ENCODE measurements around the gene NT5C.
A peak's percentile ranks its signal among the peaks of the same experiment; 100 is the strongest.

NT5C gene

DNA sequence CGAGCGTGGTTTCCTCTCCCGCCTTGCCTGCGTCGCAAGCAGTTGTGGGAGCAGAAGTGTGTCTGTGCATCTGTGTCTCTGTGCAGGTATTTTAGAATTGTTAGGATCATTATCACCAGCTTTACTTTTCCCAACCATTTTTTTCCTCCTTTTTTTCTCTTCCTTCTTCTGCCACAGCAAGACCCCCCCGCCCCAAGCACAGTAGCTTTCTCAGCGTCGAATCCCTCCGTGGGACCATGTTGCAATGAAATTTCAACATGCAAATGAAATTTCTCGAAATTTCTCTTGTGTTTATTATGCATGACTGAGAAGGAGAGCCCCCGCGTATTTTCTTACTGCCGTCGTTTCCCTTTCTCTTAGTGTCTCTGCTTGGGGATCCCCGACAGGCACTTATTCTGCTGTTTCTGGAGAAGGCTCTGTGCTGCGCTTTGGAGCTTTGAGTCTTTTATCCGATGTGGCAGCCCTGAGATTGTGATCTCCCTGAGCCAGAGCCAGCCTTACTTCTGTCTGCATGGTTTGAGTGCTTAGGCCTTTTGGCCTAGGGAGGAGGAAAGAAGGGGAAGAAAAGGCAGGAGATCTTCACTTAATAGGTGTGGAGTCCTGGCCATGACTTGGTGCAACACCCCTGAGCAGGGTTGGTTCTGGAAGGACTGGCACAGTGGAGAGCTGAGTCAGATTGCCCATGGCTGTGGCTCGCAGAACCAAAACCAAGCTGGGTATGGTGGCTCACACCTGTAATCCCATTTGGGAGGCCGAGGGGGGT, 16.8 kb downstream of the NT5C start:
- DNase-seq = no peak

DNA sequence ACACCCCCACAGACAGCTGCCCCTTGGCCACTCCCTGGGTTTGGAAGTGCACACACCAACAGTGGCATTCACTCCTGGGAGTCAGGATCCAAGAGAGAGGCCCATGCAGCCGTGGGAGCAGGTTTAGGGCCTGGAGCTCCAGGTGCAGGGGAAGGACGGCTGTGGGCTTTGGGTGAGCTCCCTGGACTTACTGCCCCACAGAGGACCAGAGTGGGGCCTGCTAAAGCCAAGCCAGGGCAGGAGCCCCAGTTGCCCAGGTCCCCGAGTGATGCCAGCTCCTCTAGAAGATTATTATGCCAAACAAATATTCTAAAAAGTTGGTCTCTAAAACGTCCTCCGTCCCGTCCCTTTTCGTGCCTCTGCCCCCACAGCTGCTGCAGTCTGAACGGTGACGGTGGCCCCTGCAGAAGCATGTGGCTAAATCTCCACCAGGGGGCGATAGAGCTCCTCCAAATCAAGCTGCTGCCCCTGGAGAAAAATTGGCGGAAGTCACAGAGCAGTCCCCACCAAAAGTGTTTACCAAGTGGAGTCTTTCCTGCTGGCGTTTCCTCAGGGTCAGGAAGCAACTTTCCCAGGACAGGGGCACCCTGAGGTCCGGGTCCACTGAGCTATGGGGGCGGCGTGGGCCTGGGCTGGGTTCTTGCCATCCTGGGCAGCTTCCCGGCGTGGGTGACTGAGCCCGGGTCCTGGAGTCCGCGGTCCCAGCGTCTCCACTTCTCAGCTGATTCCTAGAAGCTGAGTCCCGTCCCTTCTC, 17.6 kb downstream of the NT5C start:
- peak; percentile 89 for DNase-seq

DNA sequence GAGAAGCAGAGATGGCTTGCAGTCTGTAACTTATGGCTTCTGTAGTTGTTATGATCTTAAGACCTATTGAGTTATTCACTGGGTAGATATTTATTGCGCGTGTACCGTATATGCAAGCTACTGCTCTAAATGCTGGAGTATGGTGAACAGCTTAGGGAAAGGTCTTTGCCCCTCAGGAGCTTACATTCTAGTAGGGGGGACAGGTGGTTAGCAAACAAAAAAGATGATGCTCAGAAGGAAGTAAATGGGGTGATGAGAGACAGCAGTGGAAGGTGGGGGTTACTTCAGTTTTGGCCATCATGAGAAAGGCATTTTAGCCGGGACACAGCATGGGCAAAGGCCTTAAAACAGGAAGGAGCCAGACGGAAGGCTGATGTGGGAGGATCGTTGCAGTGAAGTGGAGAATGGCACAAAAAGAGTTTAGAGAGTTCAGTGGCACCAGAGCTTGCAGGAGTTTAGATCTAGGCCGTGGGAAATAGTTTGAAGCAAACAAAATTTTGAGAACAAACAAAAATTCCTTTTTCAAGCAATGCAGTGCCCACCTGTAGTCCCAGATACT, 19.7 kb downstream of the NT5C start:
- DNase-seq = no peak

DNA sequence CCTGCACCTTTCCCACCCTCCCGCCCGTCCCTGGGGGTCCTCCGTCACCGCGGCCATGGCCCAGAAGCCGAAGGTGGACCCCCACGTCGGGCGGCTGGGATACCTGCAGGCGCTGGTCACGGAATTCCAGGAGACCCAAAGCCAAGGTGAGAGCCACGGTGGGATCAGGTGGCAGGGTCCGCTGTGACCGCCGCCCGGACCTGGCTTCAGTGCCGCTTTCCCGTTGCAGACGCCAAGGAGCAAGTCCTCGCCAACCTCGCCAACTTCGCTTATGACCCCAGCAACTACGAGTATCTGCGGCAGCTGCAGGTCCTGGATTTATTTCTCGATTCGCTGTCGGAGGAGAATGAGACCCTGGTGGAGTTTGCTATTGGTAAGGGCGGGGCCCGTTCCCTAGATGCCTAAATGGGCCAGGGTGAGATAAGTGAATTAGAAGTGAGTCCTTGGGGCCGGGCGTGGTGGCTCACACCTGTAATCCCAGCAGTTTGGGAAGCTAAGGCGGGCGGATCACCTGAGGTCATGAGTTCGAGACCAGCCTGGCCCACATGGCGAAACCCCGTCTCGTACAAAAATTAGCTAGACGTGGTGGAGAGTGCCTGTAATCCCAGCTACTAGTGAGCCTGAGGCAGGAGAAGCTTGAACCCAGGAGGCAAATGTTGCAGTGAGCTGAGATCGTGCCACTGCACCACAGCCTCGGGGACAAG, 21.2 kb downstream of the NT5C start:
- peak; percentile 14 for DNase-seq

DNA sequence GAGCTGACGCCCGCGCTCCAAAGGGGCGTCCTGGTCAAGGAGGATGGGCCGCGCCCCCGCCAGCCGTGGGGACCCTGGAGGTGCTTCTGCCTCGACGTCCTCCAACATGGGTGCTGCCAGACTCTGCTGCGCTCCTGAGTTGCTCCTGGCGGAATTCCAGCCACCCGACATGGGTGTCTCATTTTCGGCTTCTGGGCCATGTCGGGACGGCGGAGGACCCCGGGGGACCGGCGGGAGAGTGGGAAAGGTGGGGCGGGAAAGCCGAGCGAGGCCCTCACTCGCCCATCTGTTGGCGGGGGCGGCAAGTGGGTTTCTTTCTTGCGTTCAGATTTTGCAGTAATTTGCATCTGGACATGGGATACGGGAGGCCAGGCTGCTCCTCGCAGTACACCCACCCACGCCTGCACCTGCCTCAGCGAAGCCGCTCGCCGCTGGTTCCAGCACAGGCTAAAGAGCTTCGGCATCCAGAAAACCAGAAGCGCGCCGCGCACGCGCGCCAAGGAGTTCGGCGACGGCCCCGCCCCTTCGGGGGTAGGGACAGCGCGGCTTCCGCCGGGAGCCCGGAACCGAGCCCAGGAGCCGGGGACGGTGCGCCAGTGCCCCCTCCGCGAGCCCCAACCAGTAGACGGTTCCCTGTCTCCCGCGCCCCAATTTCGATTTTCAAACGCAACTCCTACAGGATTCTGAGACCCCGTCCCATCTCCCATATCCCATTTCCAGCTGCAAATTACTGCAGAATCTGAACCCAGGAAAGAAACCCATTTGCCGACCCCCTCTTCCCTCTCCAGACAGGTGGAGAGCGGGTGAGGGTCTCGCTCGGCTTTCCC, 21.9 kb downstream of the NT5C start, which contains the start of gene ARMC7:
Gene ARMC7 (plus strand): TSS at position 563 of the 827 bp plus-strand sequence. CDS start 320 bp downstream, outside the sequence.
- DNase-seq = peak; percentile 80

DNA sequence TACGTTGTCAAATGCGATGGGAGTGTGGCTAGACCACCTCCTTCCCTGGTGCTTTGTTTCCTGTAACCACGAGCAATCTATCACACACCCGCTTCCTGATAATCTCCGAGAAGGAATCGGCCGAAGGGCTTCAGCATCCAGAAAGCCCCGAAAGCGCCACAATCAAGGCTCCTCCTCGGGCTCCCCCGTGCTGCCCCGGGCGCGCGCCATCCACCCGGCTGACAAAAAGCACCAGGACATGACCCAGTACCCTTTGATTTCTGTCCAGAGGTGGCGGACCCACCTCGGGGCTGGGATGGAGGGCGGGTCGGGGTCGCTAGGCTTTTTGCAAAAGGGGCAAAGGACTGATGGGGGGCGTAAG, 22.5 kb downstream of the NT5C start:
- DNase-seq = no peak

DNA sequence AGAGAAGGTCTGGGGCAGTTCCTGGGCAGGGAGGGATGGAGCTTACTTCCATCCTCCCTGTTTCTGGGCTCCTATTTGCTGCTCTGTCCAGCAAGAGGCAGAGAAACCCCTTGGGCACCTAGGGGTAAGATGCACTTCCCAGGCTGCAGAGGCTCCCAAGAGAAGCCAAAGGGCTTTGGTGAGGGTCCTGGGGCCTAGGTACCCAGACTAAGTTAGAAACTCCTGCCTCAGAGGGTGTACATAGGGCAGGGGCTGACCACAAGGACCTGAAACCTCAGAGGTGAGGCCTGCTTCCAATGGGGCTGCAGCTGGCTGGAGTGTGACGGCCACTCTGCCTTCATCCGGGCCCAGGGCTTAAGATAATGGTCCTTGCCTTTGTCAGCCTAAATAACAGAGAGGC, 23.3 kb downstream of the NT5C start:
- DNase-seq = no peak

DNA sequence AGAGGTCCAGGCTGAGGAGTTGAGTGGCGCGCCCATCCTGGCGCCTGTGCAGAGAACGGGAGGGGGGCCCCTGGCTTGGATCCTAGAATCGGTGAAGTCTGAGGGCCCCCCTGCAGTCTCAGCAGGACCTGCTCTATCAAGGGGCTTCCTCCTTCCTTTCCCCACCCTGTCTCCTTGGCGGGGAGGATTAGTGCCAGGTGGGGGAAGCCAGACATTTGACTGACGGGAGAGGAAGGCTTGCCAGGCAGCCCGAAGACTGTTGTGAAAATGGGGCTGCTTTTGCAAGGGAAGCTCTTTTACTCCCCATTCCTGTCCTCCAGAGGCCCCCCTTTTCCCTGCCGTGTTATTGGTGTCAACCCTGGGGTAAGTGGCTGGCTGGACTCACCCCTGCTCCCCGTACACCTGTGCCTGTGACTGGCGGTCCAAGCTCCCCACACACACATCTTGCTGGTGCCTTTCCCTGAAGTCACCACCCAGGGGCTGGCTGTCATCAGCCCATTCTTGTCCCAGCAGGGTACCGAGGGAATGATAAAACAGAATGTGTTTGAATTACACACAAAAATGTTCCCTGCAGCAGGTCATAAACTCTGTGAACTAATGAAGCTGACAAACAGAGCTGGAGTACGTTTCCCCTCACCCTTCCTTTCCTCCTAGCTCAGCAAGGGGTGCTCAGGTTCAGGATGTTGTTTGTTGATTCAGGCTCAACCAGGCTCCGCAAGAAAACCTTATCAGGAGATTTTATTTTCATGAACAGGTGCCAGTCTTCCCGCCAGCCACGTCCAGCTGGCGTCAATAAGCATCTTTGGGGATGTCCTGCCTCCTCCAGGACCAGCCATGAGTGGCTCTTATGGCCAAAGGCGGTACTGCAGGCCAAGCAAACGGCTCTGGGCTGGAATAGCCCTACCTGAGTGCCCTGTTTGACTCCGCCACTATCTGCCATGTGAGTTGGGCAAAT, 26.1 kb downstream of the NT5C start:
- peak; percentile 54 for DNase-seq

DNA sequence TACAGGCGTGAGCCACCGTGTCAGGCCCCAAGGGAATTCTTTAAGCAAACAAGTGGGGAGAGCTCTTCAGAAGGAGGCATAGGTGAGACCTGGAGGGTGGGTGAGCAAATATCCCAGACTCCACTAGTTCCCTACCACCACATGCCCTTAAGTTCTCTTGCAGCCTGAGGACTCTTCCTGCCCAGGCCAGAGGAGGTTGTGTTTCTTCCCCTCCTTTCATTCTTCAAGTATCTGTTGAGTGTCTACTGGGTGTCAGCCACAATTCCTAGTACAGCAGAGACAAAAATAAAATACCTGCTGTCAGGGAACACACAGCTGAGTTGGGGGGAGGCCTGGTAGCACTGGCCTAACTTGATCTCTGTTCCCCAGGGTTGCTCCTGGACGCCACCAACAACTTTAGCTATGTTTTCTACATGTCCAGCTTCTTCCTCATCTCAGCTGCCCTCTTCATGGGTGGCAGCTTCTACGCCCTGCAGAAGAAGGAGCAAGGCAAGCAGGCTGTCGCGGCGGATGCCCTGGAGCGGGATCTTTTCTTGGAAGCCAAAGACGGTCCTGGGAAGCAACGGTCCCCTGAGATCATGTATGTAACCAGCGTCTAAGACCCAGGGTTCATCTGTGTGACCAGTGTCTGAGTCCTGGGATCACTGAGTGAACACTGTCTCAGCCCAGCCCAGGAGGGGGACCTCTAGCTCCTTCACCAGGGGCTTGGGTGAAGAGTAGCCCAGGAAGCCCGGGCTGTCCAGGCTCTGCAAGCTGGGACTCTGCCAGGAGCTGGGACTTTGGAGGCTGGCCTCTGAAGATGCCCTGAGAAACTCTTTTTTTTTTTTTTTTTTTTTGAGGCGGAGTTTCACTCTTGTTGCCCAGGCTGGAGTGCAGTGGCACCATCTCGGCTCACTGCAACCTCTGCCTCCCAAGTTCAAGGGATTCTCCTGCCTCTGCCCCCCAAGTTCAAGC, 27.7 kb downstream of the NT5C start:
- DNase-seq = no peak

DNA sequence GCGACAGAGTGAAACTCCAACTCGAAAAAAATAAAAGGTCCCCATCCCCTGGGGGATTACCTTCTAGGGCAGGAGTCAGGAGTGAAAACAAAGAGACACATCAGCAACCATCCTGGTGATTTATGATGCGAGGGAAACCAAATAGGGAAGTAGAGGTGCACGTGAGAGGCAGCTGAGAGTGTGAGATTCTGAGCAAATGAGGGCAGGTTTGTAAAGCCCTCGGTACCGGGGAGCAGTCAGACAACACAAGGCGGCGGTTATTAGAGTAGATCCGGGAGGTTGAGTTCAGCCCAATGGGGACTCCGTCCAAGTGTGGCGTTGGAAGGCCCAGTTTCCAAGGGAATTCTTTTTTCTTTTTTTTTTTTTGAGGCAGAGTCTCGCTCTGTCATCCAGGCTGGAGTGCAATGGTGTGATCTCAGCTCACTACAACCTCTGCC, 29.1 kb downstream of the NT5C start:
- DNase-seq = no peak

DNA sequence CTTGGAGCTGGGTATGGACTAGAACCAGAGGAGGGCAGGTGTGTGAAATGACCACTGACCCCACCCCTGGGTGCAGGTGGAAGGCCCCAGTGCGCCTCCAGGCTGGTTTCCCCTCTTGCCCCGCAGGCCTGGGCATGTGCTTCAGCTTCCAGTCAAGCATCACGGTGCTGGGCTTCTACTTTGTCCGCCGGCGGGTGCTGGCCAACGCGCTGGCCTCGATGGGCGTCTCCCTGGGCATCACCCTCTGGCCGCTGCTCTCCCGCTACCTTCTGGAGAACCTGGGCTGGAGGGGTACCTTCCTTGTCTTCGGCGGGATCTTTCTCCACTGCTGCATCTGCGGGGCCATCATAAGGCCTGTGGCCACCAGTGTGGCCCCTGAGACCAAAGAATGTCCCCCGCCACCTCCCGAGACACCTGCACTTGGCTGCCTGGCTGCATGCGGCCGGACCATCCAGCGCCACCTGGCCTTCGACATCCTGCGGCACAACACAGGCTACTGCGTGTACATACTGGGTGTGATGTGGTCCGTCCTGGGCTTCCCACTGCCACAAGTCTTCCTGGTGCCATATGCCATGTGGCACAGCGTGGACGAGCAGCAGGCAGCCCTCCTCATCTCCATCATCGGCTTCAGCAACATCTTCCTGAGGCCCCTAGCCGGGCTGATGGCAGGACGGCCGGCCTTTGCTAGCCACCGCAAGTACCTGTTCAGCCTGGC, 31.5 kb downstream of the NT5C start:
- no peak for DNase-seq

DNA sequence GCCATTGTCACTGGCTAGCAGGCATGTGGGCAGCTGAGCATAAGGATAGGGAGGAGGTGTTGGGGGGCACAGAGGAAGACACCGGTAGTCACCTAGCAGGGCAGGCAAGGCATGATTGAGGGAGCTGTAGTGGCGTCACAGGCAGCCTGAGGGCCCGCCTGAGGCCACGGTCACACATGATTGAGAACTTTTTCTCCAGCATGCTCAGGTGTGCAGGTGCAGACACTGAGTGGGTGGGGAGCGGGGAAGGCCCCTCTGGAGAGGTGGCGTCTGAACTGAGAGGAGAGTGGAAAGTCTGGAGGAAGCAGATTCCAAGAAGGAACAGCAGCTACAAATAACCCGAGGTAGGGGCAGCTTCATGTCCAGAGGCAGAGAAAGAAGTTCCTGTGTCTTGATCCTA, 32.7 kb downstream of the NT5C start:
- DNase-seq = no peak

DNA sequence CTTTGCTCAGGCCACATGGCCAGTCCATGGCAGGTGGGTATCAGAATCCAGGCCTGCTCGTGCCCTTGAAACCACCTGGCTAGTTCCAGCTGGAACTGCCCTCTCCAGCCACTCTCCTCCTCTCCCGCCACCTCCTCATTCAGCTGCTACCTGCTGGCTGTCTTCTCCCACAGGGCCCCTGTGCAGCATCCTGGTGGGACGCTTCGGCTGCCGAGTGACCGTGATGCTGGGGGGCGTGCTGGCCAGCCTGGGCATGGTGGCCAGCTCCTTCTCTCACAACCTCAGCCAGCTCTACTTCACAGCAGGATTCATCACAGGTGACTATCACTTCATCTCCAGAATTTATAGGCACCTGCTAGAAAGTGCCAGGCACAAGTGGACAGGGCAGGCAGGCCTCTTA, 33.7 kb downstream of the NT5C start:
- no peak for DNase-seq

DNA sequence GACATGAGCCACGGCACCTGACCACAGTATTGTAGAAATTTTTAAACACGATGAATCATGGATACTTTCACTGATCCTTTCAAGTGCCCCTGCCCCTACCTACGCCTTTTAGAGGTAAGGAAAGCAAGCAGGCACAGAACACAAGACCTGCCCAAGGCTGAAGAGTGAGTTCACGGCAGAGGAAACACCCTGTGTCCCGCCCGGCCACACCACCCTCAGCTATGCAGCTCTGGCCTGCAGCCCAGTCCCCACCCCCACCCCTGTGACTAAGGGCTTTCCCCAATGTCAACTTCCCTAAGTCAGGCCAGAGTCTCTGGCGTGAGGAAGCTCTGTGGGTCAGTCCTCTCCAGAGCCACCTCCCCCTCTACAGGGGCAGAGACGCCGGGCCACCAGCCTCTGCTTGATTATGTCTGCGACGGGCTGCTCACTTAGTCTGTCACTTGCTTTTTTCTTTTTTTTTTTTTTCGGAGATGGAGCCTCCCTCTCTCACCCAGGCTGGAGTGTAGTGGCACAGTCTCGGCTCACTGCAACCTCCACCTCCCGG, 35.4 kb downstream of the NT5C start:
- no peak for DNase-seq

DNA sequence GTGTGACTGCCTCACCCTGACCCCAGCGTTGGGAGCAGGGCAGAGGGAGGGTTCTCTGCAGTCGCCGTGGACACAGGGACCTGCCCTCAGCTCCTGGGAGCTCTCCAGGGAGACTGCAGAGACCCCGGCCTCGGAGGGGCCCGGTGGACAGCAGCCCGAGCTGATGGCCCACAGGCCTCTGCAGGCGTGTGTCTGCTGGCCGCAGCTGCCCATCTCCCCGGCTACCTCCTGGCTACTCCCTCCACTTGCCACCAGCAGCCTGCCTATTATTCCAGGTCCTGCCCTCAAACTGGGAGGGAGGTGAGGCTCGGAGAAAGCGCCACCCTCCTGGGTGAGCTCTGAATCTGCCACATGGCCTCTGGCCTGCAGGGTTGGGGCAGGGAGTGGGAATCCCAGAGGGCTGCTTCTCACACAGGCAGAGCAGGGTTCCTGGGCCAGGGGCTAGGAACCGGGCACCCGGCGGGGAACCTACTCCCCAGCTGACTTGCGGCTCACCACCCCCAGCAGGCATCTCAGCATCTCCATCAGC, 36.6 kb downstream of the NT5C start:
- no peak for DNase-seq

DNA sequence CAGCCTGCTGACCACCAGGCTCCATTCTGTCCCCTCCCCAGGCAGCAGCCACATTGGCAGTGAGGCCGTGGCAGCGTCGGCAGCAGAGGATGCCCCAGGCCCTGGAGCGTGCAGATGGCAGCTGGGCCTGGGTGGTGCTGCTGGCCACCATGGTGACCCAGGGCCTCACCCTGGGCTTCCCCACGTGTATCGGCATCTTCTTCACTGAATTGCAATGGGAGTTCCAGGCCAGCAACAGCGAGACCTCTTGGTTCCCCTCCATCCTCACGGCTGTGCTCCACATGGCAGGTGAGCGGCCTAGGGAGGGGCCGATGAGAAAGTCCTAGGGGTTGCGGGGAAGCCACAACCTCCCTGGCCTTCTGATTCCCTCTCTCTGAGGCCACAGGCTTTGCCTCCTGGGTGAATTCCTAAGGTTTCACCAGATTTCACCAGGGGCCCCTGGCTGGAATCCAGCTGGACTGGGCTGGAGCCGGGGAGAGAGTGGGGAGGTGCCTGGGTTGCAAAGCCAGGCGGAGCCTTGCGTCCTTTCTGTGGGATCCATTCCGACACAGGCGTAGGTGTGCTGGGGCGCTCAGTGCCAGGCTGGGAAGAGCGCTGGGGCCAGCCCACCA, 37.9 kb downstream of the NT5C start:
- no peak for DNase-seq

DNA sequence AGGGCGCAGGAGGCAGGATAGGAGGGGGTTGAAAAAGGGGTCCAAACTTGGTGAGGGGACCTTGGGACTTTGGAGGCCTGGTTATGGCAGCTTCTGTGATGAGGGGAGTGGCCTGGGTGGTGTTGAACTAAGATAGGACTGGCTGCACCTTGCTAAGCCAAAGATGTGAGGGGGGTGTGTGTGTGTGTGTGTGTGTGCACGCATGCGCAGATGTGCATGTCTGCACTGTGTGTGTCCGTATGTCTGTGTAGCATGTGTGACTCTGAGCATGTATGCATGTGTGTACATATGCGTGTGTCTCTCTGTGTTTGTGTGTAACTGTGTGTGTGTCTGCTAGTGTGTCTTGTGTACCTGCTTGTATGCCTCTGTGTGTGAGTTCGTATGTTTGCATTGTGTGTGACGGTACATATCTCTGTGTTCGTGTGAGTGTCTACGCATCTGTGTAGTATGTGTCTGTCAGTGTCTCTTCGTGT, 39.7 kb downstream of the NT5C start:
- DNase-seq = no peak
